ENCODE data around the gene GVQW3. TPM values are rescaled to one million over a fixed set of nuclear protein-coding genes. Genes with fewer than 3 reads are reported as not detected.
A peak's percentile ranks its signal among the peaks of the same experiment; 100 is the strongest.

Gene GVQW3
- total RNA-seq (2021), result 7.0 to 8.1 TPM (median 7.7 TPM) in 3 replicates
- percentile 75 among the genes with signal in this experiment for Bru-seq, nascent RNA
- long read RNA-seq, experiment 1, full-length matches to known transcripts, result 5 of 8 reads
- long read RNA-seq, experiment 1, partial matches to known transcripts, result 0 of 8 reads
- long read RNA-seq, experiment 1, other reads (novel, unspliced or antisense), result 3 of 8 reads
- long read RNA-seq, experiment 2, partial matches to known transcripts, result 1 of 8 reads
- long read RNA-seq, experiment 2, other reads (novel, unspliced or antisense), result 4 of 8 reads
- long read RNA-seq, experiment 3, partial matches to known transcripts, result 0 of 8 reads
- long read RNA-seq, experiment 3, other reads (novel, unspliced or antisense), result 2 of 8 reads

DNA sequence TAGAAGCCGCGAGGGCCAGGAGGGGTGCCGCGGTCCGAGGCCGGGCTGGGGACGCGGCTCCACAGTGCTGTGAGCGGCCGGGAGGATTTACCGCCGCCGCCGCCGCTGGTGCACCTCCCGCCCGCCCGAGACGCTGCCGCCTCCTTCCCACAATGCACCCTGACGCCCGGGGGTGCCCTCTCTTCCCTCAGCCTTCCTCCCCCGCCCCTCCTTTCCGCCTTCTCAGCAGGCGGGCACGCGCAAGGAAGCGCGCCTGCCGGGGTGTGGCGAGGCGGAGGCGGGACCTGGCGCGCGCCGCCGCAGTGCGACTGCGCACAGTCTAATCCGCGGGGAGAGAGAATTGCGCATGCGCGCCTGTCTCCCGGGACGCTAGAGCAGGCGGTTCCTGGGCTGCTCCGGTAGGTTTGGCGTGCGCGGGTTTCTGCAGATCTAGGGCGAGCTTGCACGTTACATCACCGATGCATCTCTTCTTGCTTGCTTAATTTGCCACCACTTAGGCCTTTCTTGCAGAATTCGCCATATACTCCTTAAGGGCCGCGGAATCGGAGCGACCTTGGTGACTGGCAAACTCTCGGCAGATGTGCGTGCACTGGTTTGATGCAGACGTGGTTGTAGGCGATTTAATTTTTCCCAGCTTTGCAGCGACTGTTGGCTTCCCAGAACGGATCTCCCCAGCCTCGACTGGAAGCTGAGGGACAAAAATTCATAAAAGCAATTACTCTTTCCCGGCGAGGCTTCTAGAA, at the start of gene GVQW3, which contains the start of gene THAP12:
Gene GVQW3, plus strand, starts transcription at position 347 of the 743 bp plus-strand sequence. CDS start 506 bp downstream, outside the sequence.
Gene THAP12, minus strand, starts transcription at position 156 of the 743 bp plus-strand sequence. CDS start 296 bp downstream, outside the sequence.
- H3K27me3 Mint-ChIP-seq (ENCODE audit: low read depth), result peaks cover 3% of the 10 kb centered on the region; the same call in 1 of the 2 replicates
- peaks cover 45% of the 10 kb centered on the region for H3K4me1 Mint-ChIP-seq
- DNase-seq (ENCODE audit: low spot score) (peak; percentile 97), ATAC-seq (peak; percentile 89)
- CTCF ChIA-PET, result interaction anchor here (1.2 kb wide), 1 partner anchor 173 kb away, joined by 4 read pairs; no protein-coding TSS in a partner anchor
- no peaks in the 10 kb centered on the region for H3K9me3 Mint-ChIP-seq
- POLR2A ChIA-PET, result no interaction called here
- peak within 1 kb of the TSS; percentile 84 for H3K27ac Mint-ChIP-seq
- peak within 1 kb of the TSS; percentile 96 for H3K4me3 Mint-ChIP-seq
- no peaks in the 10 kb centered on the region for H3K36me3 Mint-ChIP-seq
- TF ChIP-seq RORB (CRISPR knock-in tag; IDR thresholded peaks at IDR 0.05), result no peak
- TF ChIP-seq TEAD1 (CRISPR knock-in tag; IDR thresholded peaks at IDR 0.05), result peak; percentile 65
- TF ChIP-seq ZNF317 (CRISPR knock-in tag; IDR thresholded peaks at IDR 0.05; ENCODE audit: borderline replicate concordance, low read depth), result no peak
- TF ChIP-seq, protein P1, sequence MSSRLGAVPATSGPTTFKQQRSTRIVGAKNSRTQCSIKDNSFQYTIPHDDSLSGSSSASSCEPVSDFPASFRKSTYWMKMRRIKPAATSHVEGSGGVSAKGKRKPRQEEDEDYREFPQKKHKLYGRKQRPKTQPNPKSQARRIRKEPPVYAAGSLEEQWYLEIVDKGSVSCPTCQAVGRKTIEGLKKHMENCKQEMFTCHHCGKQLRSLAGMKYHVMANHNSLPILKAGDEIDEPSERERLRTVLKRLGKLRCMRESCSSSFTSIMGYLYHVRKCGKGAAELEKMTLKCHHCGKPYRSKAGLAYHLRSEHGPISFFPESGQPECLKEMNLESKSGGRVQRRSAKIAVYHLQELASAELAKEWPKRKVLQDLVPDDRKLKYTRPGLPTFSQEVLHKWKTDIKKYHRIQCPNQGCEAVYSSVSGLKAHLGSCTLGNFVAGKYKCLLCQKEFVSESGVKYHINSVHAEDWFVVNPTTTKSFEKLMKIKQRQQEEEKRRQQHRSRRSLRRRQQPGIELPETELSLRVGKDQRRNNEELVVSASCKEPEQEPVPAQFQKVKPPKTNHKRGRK (CRISPR knock-in tag; IDR thresholded peaks at IDR 0.05; ENCODE audit: borderline replicate concordance), result no peak
- TF ChIP-seq NFE2L1 (CRISPR knock-in tag; IDR thresholded peaks at IDR 0.05), result peak; percentile 58
- TF ChIP-seq E2F5 (CRISPR knock-in tag; IDR thresholded peaks at IDR 0.05), result peak; percentile 90
- TF ChIP-seq, protein P2, sequence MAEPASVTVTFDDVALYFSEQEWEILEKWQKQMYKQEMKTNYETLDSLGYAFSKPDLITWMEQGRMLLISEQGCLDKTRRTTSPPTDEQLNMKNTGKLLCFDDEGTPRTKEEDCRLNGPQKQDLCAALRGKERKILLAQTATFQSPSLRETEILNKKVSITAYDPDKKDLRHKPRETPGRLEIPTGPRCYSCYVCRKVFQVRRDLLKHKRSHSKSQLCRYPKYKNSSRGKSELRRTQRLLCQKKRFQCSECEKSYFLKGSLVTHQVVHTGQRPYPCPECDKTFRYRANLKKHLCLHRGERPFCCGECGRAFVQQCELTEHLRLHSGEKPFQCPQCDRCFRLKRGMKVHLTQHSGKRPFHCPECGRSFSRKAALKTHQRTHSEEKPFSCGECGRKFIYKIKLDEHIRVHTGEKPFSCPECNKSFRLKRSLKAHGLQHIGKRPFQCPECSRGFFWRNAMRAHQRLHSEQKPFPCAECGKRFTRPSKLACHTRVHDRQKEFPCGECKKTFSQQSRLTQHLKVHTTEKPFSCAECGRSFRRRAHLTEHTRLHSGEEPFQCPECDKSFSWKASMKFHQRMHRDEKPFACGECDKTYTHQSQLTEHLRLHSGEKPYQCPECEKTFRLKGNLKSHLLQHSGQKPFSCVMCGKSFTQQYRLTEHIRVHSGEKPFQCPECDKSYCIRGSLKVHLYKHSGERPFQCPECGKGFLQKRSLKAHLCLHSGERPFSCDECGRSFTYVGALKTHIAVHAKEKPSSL (CRISPR knock-in tag; conservative IDR thresholded peaks at IDR 0.05), result no peak
- TF ChIP-seq NR2C2 (CRISPR knock-in tag; IDR thresholded peaks at IDR 0.05), result no peak
- TF ChIP-seq SOX15 (CRISPR knock-in tag; IDR thresholded peaks at IDR 0.05), result no peak
- no peak for TF ChIP-seq JAZF1 (CRISPR knock-in tag; IDR thresholded peaks at IDR 0.05)
- TF ChIP-seq MYBL2 (CRISPR knock-in tag; IDR thresholded peaks at IDR 0.05), result peak; percentile 79
- no peak for TF ChIP-seq TP53 (CRISPR knock-in tag; IDR thresholded peaks at IDR 0.05)
- peak; percentile 61; the same call in 1 of the 2 replicates for TF ChIP-seq CREB1 (CRISPR knock-in tag; IDR thresholded peaks at IDR 0.05)
- TF ChIP-seq ZNF232 (CRISPR knock-in tag; IDR thresholded peaks at IDR 0.05), result peak; percentile 49
- no peak for TF ChIP-seq EMX1 (CRISPR knock-in tag; IDR thresholded peaks at IDR 0.05)
- no peak for TF ChIP-seq ZNF121 (CRISPR knock-in tag; IDR thresholded peaks at IDR 0.05)
- no peak for TF ChIP-seq ZNF671 (CRISPR knock-in tag; IDR thresholded peaks at IDR 0.05)
- TF ChIP-seq ATF3 (CRISPR knock-in tag; conservative IDR thresholded peaks at IDR 0.05), result no peak
- TF ChIP-seq RELA (CRISPR knock-in tag; IDR thresholded peaks at IDR 0.05; ENCODE audit: borderline replicate concordance), result no peak
- TF ChIP-seq FOXJ3 (CRISPR knock-in tag; IDR thresholded peaks at IDR 0.05; ENCODE audit: borderline replicate concordance), result no peak
- no peak for TF ChIP-seq NR3C1 (CRISPR knock-in tag; conservative IDR thresholded peaks at IDR 0.05; ENCODE audit: low read depth)
- TF ChIP-seq NFATC4 (CRISPR knock-in tag; IDR thresholded peaks at IDR 0.05), result no peak
- TF ChIP-seq, protein P3, sequence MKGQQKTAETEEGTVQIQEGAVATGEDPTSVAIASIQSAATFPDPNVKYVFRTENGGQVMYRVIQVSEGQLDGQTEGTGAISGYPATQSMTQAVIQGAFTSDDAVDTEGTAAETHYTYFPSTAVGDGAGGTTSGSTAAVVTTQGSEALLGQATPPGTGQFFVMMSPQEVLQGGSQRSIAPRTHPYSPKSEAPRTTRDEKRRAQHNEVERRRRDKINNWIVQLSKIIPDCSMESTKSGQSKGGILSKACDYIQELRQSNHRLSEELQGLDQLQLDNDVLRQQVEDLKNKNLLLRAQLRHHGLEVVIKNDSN (CRISPR knock-in tag; IDR thresholded peaks at IDR 0.05), result no peak
- TF ChIP-seq CBFB (CRISPR knock-in tag; IDR thresholded peaks at IDR 0.05; ENCODE audit: low read depth), result no peak
- no peak for TF ChIP-seq ZBTB21 (CRISPR knock-in tag; IDR thresholded peaks at IDR 0.05; ENCODE audit: borderline replicate concordance)
- TF ChIP-seq, protein P4, sequence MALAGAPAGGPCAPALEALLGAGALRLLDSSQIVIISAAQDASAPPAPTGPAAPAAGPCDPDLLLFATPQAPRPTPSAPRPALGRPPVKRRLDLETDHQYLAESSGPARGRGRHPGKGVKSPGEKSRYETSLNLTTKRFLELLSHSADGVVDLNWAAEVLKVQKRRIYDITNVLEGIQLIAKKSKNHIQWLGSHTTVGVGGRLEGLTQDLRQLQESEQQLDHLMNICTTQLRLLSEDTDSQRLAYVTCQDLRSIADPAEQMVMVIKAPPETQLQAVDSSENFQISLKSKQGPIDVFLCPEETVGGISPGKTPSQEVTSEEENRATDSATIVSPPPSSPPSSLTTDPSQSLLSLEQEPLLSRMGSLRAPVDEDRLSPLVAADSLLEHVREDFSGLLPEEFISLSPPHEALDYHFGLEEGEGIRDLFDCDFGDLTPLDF (CRISPR knock-in tag; IDR thresholded peaks at IDR 0.05), result peak; percentile 35; the same call in 1 of the 2 replicates
- TF ChIP-seq ETV6 (CRISPR knock-in tag; IDR thresholded peaks at IDR 0.05), result peak; percentile 82
- TF ChIP-seq MAX (CRISPR knock-in tag; IDR thresholded peaks at IDR 0.05), result peak; percentile 81
- TF ChIP-seq, protein P5, sequence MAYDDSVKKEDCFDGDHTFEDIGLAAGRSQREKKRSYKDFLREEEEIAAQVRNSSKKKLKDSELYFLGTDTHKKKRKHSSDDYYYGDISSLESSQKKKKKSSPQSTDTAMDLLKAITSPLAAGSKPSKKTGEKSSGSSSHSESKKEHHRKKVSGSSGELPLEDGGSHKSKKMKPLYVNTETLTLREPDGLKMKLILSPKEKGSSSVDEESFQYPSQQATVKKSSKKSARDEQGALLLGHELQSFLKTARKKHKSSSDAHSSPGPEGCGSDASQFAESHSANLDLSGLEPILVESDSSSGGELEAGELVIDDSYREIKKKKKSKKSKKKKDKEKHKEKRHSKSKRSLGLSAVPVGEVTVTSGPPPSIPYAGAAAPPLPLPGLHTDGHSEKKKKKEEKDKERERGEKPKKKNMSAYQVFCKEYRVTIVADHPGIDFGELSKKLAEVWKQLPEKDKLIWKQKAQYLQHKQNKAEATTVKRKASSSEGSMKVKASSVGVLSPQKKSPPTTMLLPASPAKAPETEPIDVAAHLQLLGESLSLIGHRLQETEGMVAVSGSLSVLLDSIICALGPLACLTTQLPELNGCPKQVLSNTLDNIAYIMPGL (CRISPR knock-in tag; IDR thresholded peaks at IDR 0.05), result peak; percentile 32; the same call in 1 of the 2 replicates

Measured in WTC11 (cell line).